Left renal cortex interstitium (tissue), 4 donors: ENCODE measurements around the gene GAS7. TPM values are rescaled to one million over a fixed set of nuclear protein-coding genes. Genes with fewer than 3 reads are reported as not detected.

ENCODE experiments used
- DNase-seq, 4 donors: peaks; one replicate each; pipeline ENCODE4 v3.0.0-alpha.2; 2013; ENCODE audit warnings: low read depth in 4 of 4, low spot score in 2 of 4, missing footprints in 1 of 4
- polyA plus RNA-seq, 4 donors: library from polyadenylated mRNA; unstranded; fragments of 120-200 nt; gene quantifications; one replicate each; pipeline ENCODE4 v1.2.1, GENCODE V29; 2013; ENCODE audit not compliant: insufficient read length in 4 of 4

GAS7 gene
- polyA plus RNA-seq, 4 donors = 14.0 to 18.4 (median 17.4) TPM

DNA sequence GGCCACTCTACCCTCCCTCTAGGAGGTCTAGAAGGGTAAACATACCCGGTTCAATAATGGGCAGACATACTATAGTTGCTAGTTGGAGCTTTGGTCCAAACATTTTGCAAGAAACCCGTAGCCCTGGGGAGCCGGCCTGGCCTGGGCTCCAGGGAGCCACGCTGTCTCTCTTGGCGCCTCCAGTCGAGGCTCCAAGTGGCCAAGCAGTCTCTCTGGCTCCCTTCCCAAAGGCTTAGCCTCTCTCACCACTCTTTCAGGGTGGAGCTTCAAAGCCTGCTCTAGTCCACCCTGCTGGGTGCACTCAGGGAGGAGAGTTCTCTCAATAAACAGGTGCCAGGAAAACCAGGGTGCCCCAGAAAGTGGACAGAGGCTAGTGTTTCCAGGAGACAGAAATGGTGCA lies 325.6 kb downstream of the GAS7 start:
- no peak for DNase-seq

DNA sequence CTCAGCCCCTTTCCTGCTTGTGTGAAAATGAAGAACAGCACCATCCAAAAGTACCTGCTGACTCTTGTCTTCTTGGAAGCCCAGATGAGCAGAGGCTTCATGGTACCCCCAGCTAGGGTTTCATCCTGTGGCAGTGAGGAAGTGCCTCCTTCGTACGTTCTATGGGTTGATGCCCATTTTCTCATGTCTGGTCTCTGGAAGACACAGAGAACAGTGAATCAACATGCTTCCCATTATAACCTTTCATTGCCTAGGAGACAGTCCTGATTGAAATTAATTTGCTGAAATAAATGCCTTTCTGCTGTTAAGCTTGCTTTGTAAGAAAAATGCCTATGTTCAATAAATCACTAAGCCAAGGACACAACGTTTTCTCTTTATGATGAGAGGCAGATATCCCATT lies 329.9 kb downstream of the GAS7 start:
- DNase-seq = no peak

- no peak for DNase-seq
Observed at GRCh38 chr17:9865586-9865985, 332.8 kb downstream of the GAS7 start.

- DNase-seq = no peak
Observed at GRCh38 chr17:9862949-9863348, 335.5 kb downstream of the GAS7 start.

GRCh38 chr17:9862220-9862619 lies 336.2 kb downstream of the GAS7 start:
- no peak for DNase-seq

- no peak for DNase-seq
Observed at GRCh38 chr17:9860851-9861250, 337.6 kb downstream of the GAS7 start.

Other genes starting within 250 kb of the GAS7 start
- under 1 TPM; 0.10 to 0.27 (median 0.14) TPM for gene MYH13, start 174.4 kb upstream of the GAS7 start, polyA plus RNA-seq
- 1 to 10 TPM in 1 of 4 donors, under 1 TPM in 3; 0.64 to 1.1 (median 0.70) TPM for gene MYH8, start 223.3 kb upstream of the GAS7 start, polyA plus RNA-seq